Upper lobe of right lung (tissue), 1 donor: ENCODE results near the gene TTC24. TPM values are rescaled to one million over a fixed set of nuclear protein-coding genes. Genes with fewer than 3 reads are reported as not detected.
"Not testable (repeated sequence)": the region's sequence is repeated elsewhere in the genome, so short reads cannot be mapped to it uniquely, and the experiment has no call there.

Source experiments
- ATAC-seq: fragments of 200-7000 bp; cut with Tn5 transposase; one replicate; pipeline ENCODE4 v1.9.1; 2020; ENCODE audit warnings: mild to moderate bottlenecking, moderate library complexity
- DNase-seq: peaks from one replicate; pipeline ENCODE4 v3.0.0-alpha.2; 2020
- H3K27ac ChIP-seq: fragments of 200-600 bp; one replicate; pipeline ENCODE4 v1.8.0; 2022
- H3K27me3 ChIP-seq: fragments of 200-600 bp; one replicate; pipeline ENCODE4 v1.8.0; 2022; ENCODE audit warnings: mild to moderate bottlenecking
- H3K36me3 ChIP-seq: fragments of 200-600 bp; one replicate; pipeline ENCODE4 v1.8.0; 2022
- H3K4me1 ChIP-seq: fragments of 200-600 bp; one replicate; pipeline ENCODE4 v1.8.0; 2022
- H3K4me3 ChIP-seq: fragments of 200-600 bp; one replicate; pipeline ENCODE4 v1.8.0; 2022; ENCODE audit warnings: mild to moderate bottlenecking
- H3K9me3 ChIP-seq: fragments of 200-600 bp; one replicate; pipeline ENCODE4 v1.8.0; 2022
- intact Hi-C: fragments of 100-400 bp; cut with DNase I; formaldehyde crosslinking; loops from one replicate; pipeline ENCODE4 v1.11.0; 2022
- total RNA-seq: library from RNA; stranded (reverse); fragmentation: NEBNext Ultra II Directional; extraction: Animal tissue kit (Norgen Biotek cat#: 25700); gene quantifications from one replicate; pipeline ENCODE4 v1.2.1, GENCODE V29; 2021
- TF ChIP-seq, protein P1 (sequence below): fragments of 200-600 bp; IDR thresholded peaks from one replicate; pipeline ENCODE4 v1.8.0; 2022; ENCODE audit warnings: antibody characterized with exemption
- donor health status: DM: no; HTN: yes; CAD: no; lungs with severe emphysema.

Gene TTC24
- total RNA-seq, 1 donor from 2014 or later, result not detected

DNA sequence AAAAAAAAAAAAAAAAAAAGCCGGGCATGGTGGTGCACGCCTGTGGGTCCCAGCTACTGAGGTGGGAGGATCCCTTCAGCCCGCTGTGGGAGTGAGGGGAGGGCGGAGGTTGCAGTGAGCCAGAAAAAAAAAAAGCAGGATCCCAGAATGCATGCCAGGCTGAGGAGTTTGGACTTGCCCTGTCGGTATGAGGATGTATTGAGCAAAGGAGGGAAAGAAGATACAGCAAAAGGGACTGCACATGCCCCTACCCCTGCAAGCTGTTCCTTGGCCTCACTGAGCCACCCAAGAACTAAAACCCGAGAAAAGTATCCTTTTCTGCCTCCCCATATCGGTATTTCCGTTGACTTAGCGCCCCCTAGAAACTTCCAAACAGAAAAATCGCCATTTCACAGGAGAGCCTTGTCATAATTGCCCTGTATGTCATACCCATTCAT is 23.1 kb downstream of the TTC24 start:
- Histone ChIP-seq H3K9me3 (no peaks in the 10 kb centered on the region), H3K27ac (no peak overlapping the region), H3K27me3 (no peaks in the 10 kb centered on the region), H3K4me3 (no peak overlapping the region), H3K4me1 (peaks cover 22% of the 10 kb centered on the region), H3K36me3 (peaks cover 12% of the 10 kb centered on the region)
- intact Hi-C loops, result no loop called here
- TF ChIP-seq, protein P1, sequence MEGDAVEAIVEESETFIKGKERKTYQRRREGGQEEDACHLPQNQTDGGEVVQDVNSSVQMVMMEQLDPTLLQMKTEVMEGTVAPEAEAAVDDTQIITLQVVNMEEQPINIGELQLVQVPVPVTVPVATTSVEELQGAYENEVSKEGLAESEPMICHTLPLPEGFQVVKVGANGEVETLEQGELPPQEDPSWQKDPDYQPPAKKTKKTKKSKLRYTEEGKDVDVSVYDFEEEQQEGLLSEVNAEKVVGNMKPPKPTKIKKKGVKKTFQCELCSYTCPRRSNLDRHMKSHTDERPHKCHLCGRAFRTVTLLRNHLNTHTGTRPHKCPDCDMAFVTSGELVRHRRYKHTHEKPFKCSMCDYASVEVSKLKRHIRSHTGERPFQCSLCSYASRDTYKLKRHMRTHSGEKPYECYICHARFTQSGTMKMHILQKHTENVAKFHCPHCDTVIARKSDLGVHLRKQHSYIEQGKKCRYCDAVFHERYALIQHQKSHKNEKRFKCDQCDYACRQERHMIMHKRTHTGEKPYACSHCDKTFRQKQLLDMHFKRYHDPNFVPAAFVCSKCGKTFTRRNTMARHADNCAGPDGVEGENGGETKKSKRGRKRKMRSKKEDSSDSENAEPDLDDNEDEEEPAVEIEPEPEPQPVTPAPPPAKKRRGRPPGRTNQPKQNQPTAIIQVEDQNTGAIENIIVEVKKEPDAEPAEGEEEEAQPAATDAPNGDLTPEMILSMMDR, result peak; percentile 34
- DNase-seq (peak; percentile 5), ATAC-seq (no peak)

DNA sequence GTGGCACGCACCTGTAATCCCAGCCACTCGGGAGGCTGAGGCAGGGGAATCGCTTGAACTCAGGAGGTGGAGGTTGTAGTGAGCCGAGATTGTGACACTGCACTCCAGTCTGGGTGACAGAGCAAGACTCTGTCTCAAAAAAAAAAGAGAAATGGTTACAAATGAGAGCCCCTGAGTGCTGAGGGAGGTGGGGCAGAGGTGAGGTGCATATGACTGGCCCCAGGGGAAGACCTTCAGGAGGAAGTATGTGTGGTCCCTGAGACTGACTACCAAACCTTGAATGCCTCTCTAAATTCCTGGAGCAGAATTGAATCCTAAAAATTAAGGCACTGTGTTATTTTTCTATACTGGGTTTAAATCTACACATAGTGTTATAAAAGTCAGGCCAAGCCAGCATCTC is 27.8 kb downstream of the TTC24 start:
- H3K36me3 ChIP-seq, H3K27me3 ChIP-seq, H3K9me3 ChIP-seq, intact Hi-C loops, H3K27ac ChIP-seq, H3K4me1 ChIP-seq, H3K4me3 ChIP-seq, ATAC-seq: not testable (repeated sequence)
- peak; percentile 7 for DNase-seq

DNA sequence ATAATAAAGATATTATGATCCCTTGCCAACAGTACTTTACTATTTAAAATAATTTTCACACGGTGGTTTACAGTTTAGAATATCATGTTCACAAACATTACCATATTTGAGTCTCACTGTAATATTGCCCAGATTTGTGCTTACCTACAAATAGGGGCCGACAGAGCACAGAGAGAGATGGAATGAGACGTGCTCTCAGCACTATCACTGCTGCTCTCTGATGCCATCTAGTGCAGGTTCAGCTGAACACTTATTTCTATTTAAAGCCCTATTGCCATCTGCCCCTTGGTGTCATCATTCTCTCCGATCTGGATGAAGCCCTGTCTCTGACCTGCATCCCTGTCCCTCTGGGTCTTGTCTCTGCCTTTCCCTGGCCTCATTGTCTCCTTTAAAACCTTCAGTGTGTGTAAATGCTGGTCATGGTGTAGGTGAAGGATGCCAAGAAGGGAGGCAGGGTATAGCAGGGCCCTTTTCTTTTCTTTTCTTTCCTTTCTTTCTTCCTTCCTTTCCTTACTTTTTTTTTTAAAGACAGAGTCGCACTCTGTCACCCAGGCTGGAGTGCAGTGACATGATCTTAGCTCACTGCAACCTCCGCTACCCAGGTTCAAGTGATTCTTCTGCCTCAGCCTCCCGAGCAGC is 28.6 kb downstream of the TTC24 start:
- TF ChIP-seq, protein P1, result peak; percentile 80
- Histone ChIP-seq H3K27me3 (peaks cover 7% of the 10 kb centered on the region), H3K36me3 (no peaks in the 10 kb centered on the region), H3K27ac (no peak overlapping the region), H3K4me1 (no peaks in the 10 kb centered on the region), H3K9me3 (no peaks in the 10 kb centered on the region), H3K4me3 (no peak overlapping the region)
- intact Hi-C loops, result no loop called here
- ATAC-seq, result peak; percentile 99
- DNase-seq, result peak; percentile 17

DNA sequence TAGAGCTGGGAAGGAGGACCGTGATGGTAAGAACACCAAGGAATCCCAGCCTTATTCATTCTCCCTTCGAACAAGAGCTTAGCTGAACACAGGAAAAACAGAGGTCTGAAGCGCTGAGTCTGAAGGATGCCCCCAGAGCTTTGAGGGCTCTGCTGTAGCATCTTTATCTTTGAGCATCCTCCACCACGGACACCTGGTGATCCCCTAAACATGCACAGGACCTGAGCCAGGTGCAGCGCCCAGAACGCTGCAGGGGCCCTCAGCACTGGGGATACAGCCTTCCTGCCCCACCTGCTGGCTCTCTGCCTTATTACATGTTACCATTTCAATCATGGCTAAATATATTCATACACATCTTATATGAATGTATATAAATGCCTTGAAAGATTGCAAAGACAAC is 29.5 kb downstream of the TTC24 start:
- Histone ChIP-seq H3K27ac (no peak overlapping the region), H3K27me3 (peaks cover 7% of the 10 kb centered on the region), H3K36me3 (no peaks in the 10 kb centered on the region), H3K9me3 (no peaks in the 10 kb centered on the region), H3K4me1 (no peaks in the 10 kb centered on the region), H3K4me3 (no peak overlapping the region)
- TF ChIP-seq, protein P1, result peak; percentile 33
- intact Hi-C loops, result no loop called here
- ATAC-seq, result peak; percentile 61
- peak; percentile 52 for DNase-seq

DNA sequence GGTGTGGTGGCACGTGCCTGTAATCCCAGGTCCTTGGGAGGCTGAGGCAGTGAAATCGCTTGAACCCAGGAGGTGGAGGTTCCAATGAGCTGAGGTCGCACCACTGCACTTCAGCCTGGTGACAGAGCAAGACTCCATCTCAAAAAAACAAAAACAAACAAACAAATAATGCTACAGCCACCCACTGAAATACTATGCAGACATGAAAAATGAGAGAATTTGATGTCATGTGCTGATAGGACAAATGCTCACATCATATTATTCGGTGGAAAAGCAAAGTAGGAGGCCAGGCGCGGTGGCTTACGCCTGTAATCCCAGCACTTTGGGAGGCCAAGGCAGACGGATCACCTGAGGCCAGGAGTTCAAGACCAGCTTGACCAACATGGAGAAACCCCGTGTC is 30.5 kb downstream of the TTC24 start:
- H3K4me1 ChIP-seq, ATAC-seq, H3K9me3 ChIP-seq, H3K27ac ChIP-seq, intact Hi-C loops, H3K36me3 ChIP-seq, H3K4me3 ChIP-seq, H3K27me3 ChIP-seq: not testable (repeated sequence)
- peak; percentile 23 for DNase-seq

DNA sequence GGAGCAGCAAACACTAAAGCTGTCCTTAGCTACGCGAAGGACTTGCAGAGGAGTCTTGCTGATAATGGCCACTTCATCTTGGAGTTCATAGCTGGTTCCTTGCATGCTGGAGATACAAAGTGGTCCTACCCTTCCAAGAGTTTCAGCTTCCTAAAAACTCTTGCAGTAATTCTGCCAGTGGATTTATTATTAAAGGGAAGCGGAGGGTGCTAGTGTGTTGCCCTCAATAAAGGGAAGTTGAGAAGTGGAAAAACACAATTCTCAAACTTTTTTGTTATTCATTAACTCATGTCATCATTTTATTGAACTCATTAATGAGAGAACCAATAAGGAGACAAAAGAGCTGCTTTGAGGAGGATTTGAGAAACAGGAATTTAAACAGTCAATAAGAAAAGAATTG is 33.1 kb downstream of the TTC24 start:
- Histone ChIP-seq H3K4me3 (no peak overlapping the region), H3K9me3 (no peaks in the 10 kb centered on the region), H3K4me1 (no peaks in the 10 kb centered on the region), H3K27me3 (peaks cover 7% of the 10 kb centered on the region), H3K27ac (no peak overlapping the region), H3K36me3 (no peaks in the 10 kb centered on the region)
- DNase-seq, result no peak
- no peak for ATAC-seq
- intact Hi-C loops, result no loop called here
- TF ChIP-seq, protein P1, result no peak

DNA sequence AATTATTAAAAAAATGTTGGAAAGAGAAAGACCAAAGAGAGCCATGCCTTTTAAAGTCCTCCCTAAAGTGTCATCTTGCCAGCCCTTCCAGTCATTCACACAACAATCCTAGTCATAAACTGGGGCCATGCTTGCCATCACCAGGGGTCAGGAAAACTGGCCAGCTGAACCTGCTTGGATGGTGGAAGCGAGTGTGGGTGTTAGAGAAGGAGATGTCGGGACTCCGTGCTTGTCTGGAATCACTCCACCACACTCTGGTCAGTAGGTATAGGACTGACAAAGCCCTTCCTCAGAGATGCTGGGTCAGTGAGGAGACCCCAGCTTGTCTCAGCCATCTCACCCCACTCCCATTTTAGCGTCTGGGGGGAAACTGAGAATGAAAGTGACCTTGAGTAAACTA is 36.4 kb downstream of the TTC24 start:
- no peak for ATAC-seq

More for the DNA sequence above, 36.4 kb downstream of the TTC24 start:
- Histone ChIP-seq H3K36me3 (no peaks in the 10 kb centered on the region), H3K27ac (peak overlapping the region; percentile 43), H3K4me1 (no peaks in the 10 kb centered on the region), H3K27me3 (peaks cover 23% of the 10 kb centered on the region), H3K4me3 (no peak overlapping the region), H3K9me3 (no peaks in the 10 kb centered on the region)
- intact Hi-C loops, result no loop called here
- TF ChIP-seq, protein P1, result no peak
- DNase-seq, result peak; percentile 26
